Renal cortex interstitium (tissue), 15 donors: ENCODE results near the gene SH3GLB2. TPM values are rescaled to one million over a fixed set of nuclear protein-coding genes. Genes with fewer than 3 reads are reported as not detected.

ENCODE experiments used
- DNase-seq, 11 donors: peaks; one replicate each; pipeline ENCODE4 v3.0.0-alpha.2; 2013; ENCODE audit warnings: low read depth in 9 of 11, low spot score in 4 of 11; ENCODE audit errors: extremely low read depth in 1 of 11
- long read RNA-seq, 16 experiments: transcript quantifications; one replicate each; lab custom pipeline, GENCODE V29; 2026
- polyA plus RNA-seq, 3 donors: library from polyadenylated mRNA; unstranded; fragments of 120-200 nt; gene quantifications; one replicate each; pipeline ENCODE4 v1.2.1, GENCODE V29; 2013; ENCODE audit not compliant: insufficient read length in 3 of 3

The SH3GLB2 gene
- polyA plus RNA-seq, result 100 to 1,000 TPM in 2 of 3 donors, 10 to 100 TPM in 1; 88.6 to 172 (median 117) TPM
- long read RNA-seq, donor 1, transcript SH3GLB2-203 (11 exons, 2,982 nt), result major isoform, 15 of 22 reads
- long read RNA-seq, donor 1, partial matches to known transcripts, result 7 of 22 reads
- long read RNA-seq, donor 1, other reads (novel, unspliced or antisense), result 0 of 22 reads
- long read RNA-seq, donor 2, full-length matches to known transcripts, result 16 of 16 reads
- long read RNA-seq, donor 2, partial matches to known transcripts, result 0 of 16 reads
- long read RNA-seq, donor 2, other reads (novel, unspliced or antisense), result 0 of 16 reads
- long read RNA-seq, donor 3, full-length matches to known transcripts, result 34 of 40 reads
- long read RNA-seq, donor 3, partial matches to known transcripts, result 6 of 40 reads
- long read RNA-seq, donor 3, other reads (novel, unspliced or antisense), result 0 of 40 reads
- long read RNA-seq, donor 4, full-length matches to known transcripts, result 29 of 42 reads
- long read RNA-seq, donor 4, partial matches to known transcripts, result 8 of 42 reads
- long read RNA-seq, donor 4, other reads (novel, unspliced or antisense), result 5 of 42 reads
- long read RNA-seq, donor 5, result 0 reads
- long read RNA-seq, donor 6, transcript SH3GLB2-203 (11 exons, 2,982 nt), result major isoform, 11 of 28 reads
- long read RNA-seq, donor 6, partial matches to known transcripts, result 11 of 28 reads
- long read RNA-seq, donor 6, other reads (novel, unspliced or antisense), result 5 of 28 reads
- long read RNA-seq, donor 7, full-length matches to known transcripts, result 19 of 31 reads
- long read RNA-seq, donor 7, partial matches to known transcripts, result 12 of 31 reads
- long read RNA-seq, donor 7, other reads (novel, unspliced or antisense), result 0 of 31 reads
- long read RNA-seq, donor 8, full-length matches to known transcripts, result 36 of 71 reads
- long read RNA-seq, donor 8, partial matches to known transcripts, result 28 of 71 reads
- long read RNA-seq, donor 8, other reads (novel, unspliced or antisense), result 7 of 71 reads
- long read RNA-seq, donor 9, full-length matches to known transcripts, result 36 of 51 reads
- long read RNA-seq, donor 9, partial matches to known transcripts, result 15 of 51 reads
- long read RNA-seq, donor 9, other reads (novel, unspliced or antisense), result 0 of 51 reads
- long read RNA-seq, donor 10, full-length matches to known transcripts, result 23 of 32 reads
- long read RNA-seq, donor 10, partial matches to known transcripts, result 9 of 32 reads
- long read RNA-seq, donor 10, other reads (novel, unspliced or antisense), result 0 of 32 reads
- long read RNA-seq, donor 11, full-length matches to known transcripts, result 25 of 30 reads
- long read RNA-seq, donor 11, partial matches to known transcripts, result 5 of 30 reads
- long read RNA-seq, donor 11, other reads (novel, unspliced or antisense), result 0 of 30 reads
- long read RNA-seq, donor 12, full-length matches to known transcripts, result 12 of 17 reads
- long read RNA-seq, donor 12, partial matches to known transcripts, result 5 of 17 reads
- long read RNA-seq, donor 12, other reads (novel, unspliced or antisense), result 0 of 17 reads
- long read RNA-seq, donor 13, result 0 reads
- long read RNA-seq, donor 14, full-length matches to known transcripts, result 32 of 37 reads
- long read RNA-seq, donor 14, partial matches to known transcripts, result 5 of 37 reads
- long read RNA-seq, donor 14, other reads (novel, unspliced or antisense), result 0 of 37 reads
- long read RNA-seq, donor 15, full-length matches to known transcripts, result 11 of 11 reads
- long read RNA-seq, donor 15, partial matches to known transcripts, result 0 of 11 reads
- long read RNA-seq, donor 15, other reads (novel, unspliced or antisense), result 0 of 11 reads
- long read RNA-seq, donor 16, full-length matches to known transcripts, result 74 of 109 reads
- long read RNA-seq, donor 16, partial matches to known transcripts, result 23 of 109 reads
- long read RNA-seq, donor 16, other reads (novel, unspliced or antisense), result 12 of 109 reads

- DNase-seq, result peak; percentile 67 to 92 (median 86)
Observed at GRCh38 chr9:129028192-129028966, at the start of gene SH3GLB2. Gene SH3GLB2, minus strand, starts transcription at chr9:129028331. Its CDS starts 177 bp downstream, at chr9:129028154.

DNA sequence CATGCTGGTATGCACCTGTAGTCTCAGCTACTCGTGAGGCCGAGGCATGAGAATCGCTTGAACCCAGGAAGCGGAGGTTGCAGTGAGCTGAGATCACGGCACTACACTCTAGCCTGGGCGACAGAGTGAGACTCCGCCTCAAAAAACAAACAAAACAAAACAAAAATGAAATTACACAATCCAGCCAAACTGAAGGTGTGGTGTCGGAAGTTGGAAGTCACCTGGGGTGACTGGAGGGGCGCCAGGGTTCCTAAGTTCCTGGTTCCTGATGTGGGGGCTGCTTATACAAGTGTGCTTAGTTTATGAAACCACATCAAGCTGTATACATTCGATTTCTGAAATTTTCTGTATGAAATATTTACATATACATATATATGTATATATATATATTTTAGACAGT is 49.1 kb upstream of the SH3GLB2 start:
- no peak for DNase-seq

DNA sequence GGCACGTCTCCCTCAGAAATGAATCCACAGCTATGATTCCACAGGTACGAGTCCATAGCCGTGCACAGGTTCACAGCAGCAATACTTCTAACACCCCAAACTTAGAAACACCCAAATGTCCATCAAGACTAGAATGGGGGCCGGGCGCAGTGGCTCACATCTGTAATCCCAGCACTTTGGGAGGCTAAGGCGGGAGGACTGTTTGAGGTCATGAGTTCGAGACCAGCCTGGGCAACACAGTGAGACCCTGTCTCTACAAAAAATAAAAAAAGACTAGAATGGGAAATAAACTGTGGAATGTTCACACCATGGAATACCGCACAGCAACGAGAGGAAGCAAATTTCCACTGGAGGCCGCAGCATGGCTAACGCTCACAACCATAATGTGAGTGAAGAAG is 48.5 kb upstream of the SH3GLB2 start:
- no peak for DNase-seq

- no peak for DNase-seq
Observed at GRCh38 chr9:129075996-129076639, 48.0 kb upstream of the SH3GLB2 start.

DNA sequence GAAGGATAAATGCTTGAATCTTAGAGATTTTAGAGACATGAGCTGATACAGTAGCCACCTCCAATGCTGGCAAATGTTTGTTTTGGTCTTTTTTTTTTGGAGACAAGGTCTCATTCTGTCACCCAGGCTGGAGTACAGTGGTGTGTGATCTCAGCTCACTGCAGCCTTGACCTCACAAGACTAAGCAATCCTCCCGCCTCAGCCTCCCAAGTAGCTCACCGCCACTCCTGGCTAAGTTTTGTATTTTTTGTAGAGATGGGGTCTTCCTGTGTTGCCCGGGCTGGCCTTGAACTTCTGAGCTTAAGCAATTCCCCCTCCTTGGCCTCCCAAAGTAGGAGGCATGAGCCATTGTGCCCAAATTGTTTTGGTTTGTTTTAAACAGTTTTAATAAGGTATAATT is 46.0 kb upstream of the SH3GLB2 start:
- DNase-seq, result no peak

DNA sequence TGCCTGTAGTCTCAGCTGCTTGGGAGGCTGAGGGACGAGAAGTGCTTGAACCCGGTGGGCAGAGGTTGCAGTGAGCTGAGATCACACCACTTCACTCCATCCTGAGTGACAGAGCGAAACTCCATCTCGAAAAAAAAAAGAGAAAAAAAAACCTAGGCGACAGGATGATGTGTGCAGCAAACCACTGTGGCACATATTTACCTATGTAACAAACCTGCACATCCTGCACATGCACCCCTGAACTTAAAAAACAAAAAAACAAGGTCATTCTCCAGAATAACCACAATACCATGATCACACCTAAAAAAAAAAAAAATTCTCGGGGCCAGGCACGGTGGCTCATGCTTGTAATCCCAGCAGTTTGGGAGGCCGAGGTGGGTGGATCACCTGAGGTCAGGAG is 45.3 kb upstream of the SH3GLB2 start:
- DNase-seq, result no peak

GRCh38 chr9:129072171-129072570 is 44.0 kb upstream of the SH3GLB2 start:
- DNase-seq, result no peak

- DNase-seq, result no peak
Observed at GRCh38 chr9:129071526-129072126, 43.5 kb upstream of the SH3GLB2 start.

GRCh38 chr9:129070696-129071525 is 42.8 kb upstream of the SH3GLB2 start:
- no peak for DNase-seq

GRCh38 chr9:129069862-129070641 is 41.9 kb upstream of the SH3GLB2 start:
- DNase-seq, result no peak

DNA sequence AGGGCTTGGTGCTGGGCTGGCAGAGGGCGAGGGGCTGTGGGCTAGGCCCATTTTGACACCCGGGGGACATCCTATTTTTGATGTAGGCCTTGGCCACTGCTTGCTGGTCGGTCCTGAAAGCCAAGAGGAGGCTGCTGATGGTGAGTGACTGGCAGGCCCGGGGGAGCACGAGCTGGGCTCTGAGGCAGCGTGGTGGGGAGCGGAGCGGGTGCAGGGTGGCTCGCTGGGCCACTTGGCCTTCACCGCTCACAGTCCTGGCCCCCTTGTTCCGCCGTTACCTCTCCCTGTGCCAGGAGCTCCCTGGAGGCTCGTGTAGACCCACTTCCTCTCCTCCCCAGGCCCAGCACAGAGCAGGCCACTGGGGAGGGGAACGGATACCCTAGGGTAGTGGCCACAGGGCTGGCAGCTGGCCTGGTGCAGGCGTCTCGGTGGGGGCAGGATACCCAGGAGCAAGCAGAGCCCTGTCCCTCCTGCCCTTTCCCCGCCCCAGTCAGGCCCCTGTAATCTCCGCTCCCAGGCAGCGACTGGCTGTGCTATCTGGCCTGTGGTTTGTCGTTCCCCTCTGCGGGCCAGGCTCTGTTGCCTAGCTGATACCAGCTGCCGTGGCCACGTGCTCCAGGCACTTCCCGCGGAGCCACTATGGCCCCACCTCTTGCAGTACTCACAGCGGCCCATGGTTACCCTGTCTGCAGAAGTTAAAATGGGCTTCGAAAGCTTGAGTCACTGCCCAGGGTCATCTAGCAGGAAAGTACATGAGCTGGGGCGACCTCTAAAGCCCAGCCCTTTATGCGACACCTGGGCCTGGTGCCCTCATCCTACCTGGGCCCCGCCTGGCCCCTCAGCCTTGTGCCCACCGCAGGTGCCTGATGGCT is 41.1 kb upstream of the SH3GLB2 start:
- no peak for DNase-seq

DNA sequence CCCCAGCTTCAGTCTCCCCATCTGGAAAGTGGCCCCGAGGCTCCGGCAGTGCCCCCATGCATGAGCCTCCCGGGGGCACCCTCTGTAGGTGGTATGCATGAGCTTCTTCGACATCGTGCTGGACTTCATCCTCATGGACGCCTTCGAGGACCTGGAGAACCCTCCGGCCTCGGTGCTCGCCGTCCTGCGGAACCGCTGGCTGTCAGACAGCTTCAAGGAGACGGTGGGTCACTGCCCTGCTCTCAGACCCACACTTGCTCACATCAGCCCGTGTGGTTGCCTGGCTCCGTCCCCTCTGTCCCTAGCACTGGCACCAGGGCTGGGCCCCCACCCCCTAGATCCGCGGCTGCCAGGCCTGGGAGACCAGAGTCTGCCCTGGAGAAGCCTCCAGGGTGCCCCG is 40.0 kb upstream of the SH3GLB2 start:
- no peak for DNase-seq

DNA sequence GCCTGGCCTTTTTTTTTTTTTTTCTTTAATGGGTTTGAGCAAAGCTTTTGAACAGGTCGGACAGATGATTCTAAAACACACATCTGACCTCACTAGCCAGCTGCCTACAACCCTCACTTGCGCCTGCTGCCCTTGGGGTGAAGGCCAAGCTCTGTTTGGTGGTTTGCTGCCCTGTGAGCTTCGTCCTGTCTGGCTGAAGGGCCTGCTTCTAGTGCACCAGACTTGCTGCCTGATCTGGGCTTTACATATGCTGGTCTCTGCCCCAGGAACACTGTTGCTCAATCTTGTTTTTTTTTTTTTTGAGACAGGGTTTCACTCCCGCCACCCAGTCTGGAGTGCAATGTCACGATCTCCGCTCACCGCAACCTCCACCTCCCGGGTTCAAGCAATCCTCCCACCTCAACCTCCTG is 36.4 kb upstream of the SH3GLB2 start:
- no peak for DNase-seq

GRCh38 chr9:129063061-129063460 is 34.9 kb upstream of the SH3GLB2 start:
- DNase-seq, result no peak
